ENCODE results near the gene AHNAK2.

Gene AHNAK2

GRCh38 chr14:104984056-104984894 lies 6.1 kb upstream of the AHNAK2 start:
- no peak for DNase-seq

GRCh38 chr14:104983231-104983721 lies 5.1 kb upstream of the AHNAK2 start:
- DNase-seq, result no peak

GRCh38 chr14:104982548-104983230 lies 4.5 kb upstream of the AHNAK2 start:
- DNase-seq, result no peak

- no peak for DNase-seq
Observed at GRCh38 chr14:104981699-104982541, 3.7 kb upstream of the AHNAK2 start.

GRCh38 chr14:104980611-104981531 lies 2.7 kb upstream of the AHNAK2 start:
- no peak for DNase-seq

GRCh38 chr14:104979758-104980610 lies 1.8 kb upstream of the AHNAK2 start:
- no peak for DNase-seq

GRCh38 chr14:104978746-104979691 lies 845 bp upstream of the AHNAK2 start:
- DNase-seq, result no peak

GRCh38 chr14:104977008-104977680 lies 1.0 kb downstream of the AHNAK2 start:
- DNase-seq, result no peak

GRCh38 chr14:104976198-104977007 lies 1.8 kb downstream of the AHNAK2 start:
- DNase-seq, result peak; percentile 54

- DNase-seq, result no peak
Observed at GRCh38 chr14:104975481-104976197, 2.5 kb downstream of the AHNAK2 start.

GRCh38 chr14:104974665-104975390 lies 3.3 kb downstream of the AHNAK2 start:
- DNase-seq, result no peak

- no peak for DNase-seq
Observed at GRCh38 chr14:104974146-104974541, 4.0 kb downstream of the AHNAK2 start.

GRCh38 chr14:104973385-104974145 lies 4.6 kb downstream of the AHNAK2 start:
- DNase-seq, result no peak

GRCh38 chr14:104973135-104973384 lies 5.1 kb downstream of the AHNAK2 start:
- no peak for DNase-seq

GRCh38 chr14:104972301-104973134 lies 5.7 kb downstream of the AHNAK2 start:
- DNase-seq, result no peak

Measured in KG1 (cell line).